ENCODE data around the gene NAGS.
"Not testable (repeated sequence)": the region's sequence is repeated elsewhere in the genome, so short reads cannot be mapped to it uniquely, and the experiment has no call there.

NAGS gene

GRCh38 chr17:43984521-43984920, 19.9 kb upstream of the NAGS start:
- DNase-seq = no peak

- DNase-seq = no peak
Observed at GRCh38 chr17:43986225-43986981, 18.0 kb upstream of the NAGS start.

GRCh38 chr17:43987131-43988021, 17.0 kb upstream of the NAGS start:
- no peak for DNase-seq

GRCh38 chr17:43988301-43988700, 16.1 kb upstream of the NAGS start:
- DNase-seq = no peak

GRCh38 chr17:43992641-43993040, 11.8 kb upstream of the NAGS start:
- no peak for DNase-seq

GRCh38 chr17:43994272-43995149, 9.9 kb upstream of the NAGS start:
- peak; percentile 80 to 85 for DNase-seq

- DNase-seq = no peak
Observed at GRCh38 chr17:43995150-43995471, 9.3 kb upstream of the NAGS start.

- DNase-seq = not testable (repeated sequence)
Observed at GRCh38 chr17:43997180-43997579, 7.2 kb upstream of the NAGS start.

- no peak for DNase-seq
Observed at GRCh38 chr17:43998552-43998951, 5.9 kb upstream of the NAGS start.

GRCh38 chr17:43999024-43999423, 5.4 kb upstream of the NAGS start:
- no peak for DNase-seq

GRCh38 chr17:44000141-44000860, 4.1 kb upstream of the NAGS start:
- DNase-seq = no peak

- no peak for DNase-seq
Observed at GRCh38 chr17:44000871-44001460, 3.5 kb upstream of the NAGS start.

- DNase-seq = no peak
Observed at GRCh38 chr17:44001461-44001920, 2.9 kb upstream of the NAGS start.

- DNase-seq = no peak
Observed at GRCh38 chr17:44002141-44002848, 2.1 kb upstream of the NAGS start.

GRCh38 chr17:44004761-44005526, 522 bp downstream of the NAGS start:
- DNase-seq = peak; percentile 14 to 31

GRCh38 chr17:44005527-44006271, 1.3 kb downstream of the NAGS start:
- peak; percentile 14 to 37 for DNase-seq

- no peak for DNase-seq
Observed at GRCh38 chr17:44006272-44006597, 1.8 kb downstream of the NAGS start.

GRCh38 chr17:44006598-44007345, 2.4 kb downstream of the NAGS start:
- DNase-seq = peak; percentile 86 to 91

Data from NCI-H2081 (cell line).